A375 (cell line): Measurements from ENCODE around the gene BEND3. TPM values are rescaled to one million over a fixed set of nuclear protein-coding genes. Genes with fewer than 3 reads are reported as not detected.

Experiments used
- small RNA-seq: library from RNA; depleted of rRNA; stranded (forward); fragments of <200 nt; gene quantifications from one replicate; pipeline ENCODE3, GENCODE V24; 2014
- total RNA-seq: library from RNA; depleted of rRNA; stranded (reverse); fragments of >200 nt; shearing (Covaris generic); gene quantifications from 2 replicates; pipeline ENCODE4 v1.2.3, GENCODE V29; 2014; rRNA removed

BEND3 gene
- total RNA-seq = 2.7 and 2.9 TPM in 2 replicates

DNA sequence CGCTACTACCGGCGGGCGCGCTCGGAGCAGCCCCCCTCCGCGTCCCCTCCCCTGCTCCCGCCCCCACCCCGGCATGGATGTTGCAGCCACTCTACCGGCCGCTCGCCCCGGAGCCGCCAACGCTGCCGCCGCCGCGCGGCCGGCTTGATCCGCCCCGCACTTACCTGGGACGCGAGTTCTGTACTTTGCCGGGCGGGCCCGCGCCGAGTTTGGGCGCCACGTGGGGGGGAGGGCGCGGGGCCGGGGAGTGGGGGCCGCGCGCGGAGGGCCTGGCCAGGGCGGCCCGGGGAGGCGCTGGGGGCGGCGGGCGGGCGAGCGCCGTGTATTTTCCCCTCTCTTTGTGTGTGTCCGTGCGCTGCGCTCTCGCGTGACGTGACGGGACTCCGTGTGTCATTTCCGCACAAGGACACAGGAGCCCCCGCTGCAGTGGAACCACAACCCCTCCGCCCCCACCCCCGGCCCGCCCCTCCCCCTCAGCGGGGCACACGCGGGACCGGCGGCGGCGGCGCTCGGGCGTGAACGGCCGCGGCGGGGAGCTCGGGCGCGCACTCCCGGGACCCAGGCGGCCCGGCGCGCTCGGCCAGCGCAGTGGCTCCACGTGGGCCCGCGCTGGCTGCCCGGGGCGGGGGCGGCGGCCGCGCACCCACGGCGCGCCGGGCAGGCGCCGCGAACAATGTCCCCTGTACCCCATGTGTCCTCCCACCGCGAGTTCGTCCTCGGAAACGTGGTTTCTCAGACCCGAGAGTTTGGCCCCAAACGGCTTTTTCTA, at the start of gene BEND3:
Gene BEND3 (minus strand): TSS at position 590 of the 769 bp plus-strand sequence. CDS start 16,230 bp downstream, outside the sequence.

Small RNAs within 50 kb of the gene (small RNA-seq; reads per million reads assigned to genes)
- gene RNU6-1299P = not detected

Other genes with a start within 250 kb of the BEND3 start
- gene CD24, start 140.8 kb downstream of the BEND3 start, total RNA-seq = 0.16 TPM in 1 of 2 replicates, not detected in the other
- gene MTRES1, start 87.3 kb downstream of the BEND3 start, total RNA-seq = 13.9 and 23.5 TPM in 2 replicates